A549 treated with AZD9567 at 1 μM for 4 hours (cell line): ENCODE data around the gene ERG. TPM values are rescaled to one million over a fixed set of nuclear protein-coding genes. Genes with fewer than 3 reads are reported as not detected.

Experiments
- total RNA-seq: library from RNA; stranded (reverse); fragments of 200-300 nt; extraction: Qiagen RNA extraction; gene quantifications from 5 replicates; pipeline ENCODE4 v1.2.3, GENCODE V29; 2022; ENCODE audit not compliant: insufficient read depth

Gene ERG, protein sequence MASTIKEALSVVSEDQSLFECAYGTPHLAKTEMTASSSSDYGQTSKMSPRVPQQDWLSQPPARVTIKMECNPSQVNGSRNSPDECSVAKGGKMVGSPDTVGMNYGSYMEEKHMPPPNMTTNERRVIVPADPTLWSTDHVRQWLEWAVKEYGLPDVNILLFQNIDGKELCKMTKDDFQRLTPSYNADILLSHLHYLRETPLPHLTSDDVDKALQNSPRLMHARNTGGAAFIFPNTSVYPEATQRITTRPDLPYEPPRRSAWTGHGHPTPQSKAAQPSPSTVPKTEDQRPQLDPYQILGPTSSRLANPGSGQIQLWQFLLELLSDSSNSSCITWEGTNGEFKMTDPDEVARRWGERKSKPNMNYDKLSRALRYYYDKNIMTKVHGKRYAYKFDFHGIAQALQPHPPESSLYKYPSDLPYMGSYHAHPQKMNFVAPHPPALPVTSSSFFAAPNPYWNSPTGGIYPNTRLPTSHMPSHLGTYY
- total RNA-seq = 0.02 to 0.03 TPM (median 0.02 TPM) in 3 of 5 replicates, not detected in the others

GRCh38 chr21:38498057-38498833, at the start of gene ERG:
Gene ERG (minus strand): TSS chr21:38498477. CDS start chr21:38498380, 97 bp downstream.

Other genes starting within 250 kb of the ERG start
- gene KCNJ15, start 241.5 kb downstream of the ERG start, total RNA-seq = 0.05 to 0.25 TPM (median 0.09 TPM) in 3 of 5 replicates, not detected in the others